ELR (cell line): Measurements from ENCODE around the gene TRIM58.

Experiments
- DNase-seq: peaks from one replicate; pipeline ENCODE4 v3.0.0-alpha.2; 2015; ENCODE audit warnings: low read depth

TRIM58 gene

GRCh38 chr1:247895163-247895637 is 38.2 kb downstream of the TRIM58 start, which contains the start of gene OR2W3:
OR2W3 (plus strand) TSS chr1:247895587; CDS start chr1:247895587, 0 bp downstream.
- DNase-seq: no peak

DNA sequence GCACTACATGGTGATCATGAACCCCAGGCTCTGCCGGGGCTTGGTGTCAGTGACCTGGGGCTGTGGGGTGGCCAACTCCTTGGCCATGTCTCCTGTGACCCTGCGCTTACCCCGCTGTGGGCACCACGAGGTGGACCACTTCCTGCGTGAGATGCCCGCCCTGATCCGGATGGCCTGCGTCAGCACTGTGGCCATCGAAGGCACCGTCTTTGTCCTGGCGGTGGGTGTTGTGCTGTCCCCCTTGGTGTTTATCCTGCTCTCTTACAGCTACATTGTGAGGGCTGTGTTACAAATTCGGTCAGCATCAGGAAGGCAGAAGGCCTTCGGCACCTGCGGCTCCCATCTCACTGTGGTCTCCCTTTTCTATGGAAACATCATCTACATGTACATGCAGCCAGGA is 39.0 kb downstream of the TRIM58 start:
- DNase-seq: no peak

GRCh38 chr1:247904122-247904521 is 47.1 kb downstream of the TRIM58 start:
- no peak for DNase-seq

GRCh38 chr1:247905181-247905580 is 48.2 kb downstream of the TRIM58 start:
- no peak for DNase-seq

- no peak for DNase-seq
Observed at GRCh38 chr1:247905910-247906503, 49.0 kb downstream of the TRIM58 start.

GRCh38 chr1:247906504-247907047 is 49.6 kb downstream of the TRIM58 start:
- peak; percentile 75 for DNase-seq

GRCh38 chr1:247908766-247909165 is 51.8 kb downstream of the TRIM58 start:
- no peak for DNase-seq

DNA sequence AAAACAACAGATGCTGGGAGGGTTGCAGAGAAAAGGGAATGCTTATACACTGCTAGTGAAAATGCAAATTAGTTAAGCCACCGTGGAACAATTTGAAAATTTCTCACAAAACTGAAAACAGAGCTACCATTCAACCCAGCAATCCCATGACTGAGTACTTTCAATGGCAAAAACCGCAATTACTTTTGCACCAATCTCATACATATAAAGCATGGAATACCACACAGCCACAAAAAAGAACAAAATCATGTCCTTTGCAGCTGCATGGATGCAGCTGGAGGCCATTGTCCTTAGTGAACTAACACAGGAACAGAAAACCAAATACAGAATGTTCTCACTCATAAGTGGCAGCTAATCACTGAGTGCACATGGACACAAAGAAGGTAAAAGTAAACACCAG is 56.8 kb downstream of the TRIM58 start:
- DNase-seq: no peak

DNA sequence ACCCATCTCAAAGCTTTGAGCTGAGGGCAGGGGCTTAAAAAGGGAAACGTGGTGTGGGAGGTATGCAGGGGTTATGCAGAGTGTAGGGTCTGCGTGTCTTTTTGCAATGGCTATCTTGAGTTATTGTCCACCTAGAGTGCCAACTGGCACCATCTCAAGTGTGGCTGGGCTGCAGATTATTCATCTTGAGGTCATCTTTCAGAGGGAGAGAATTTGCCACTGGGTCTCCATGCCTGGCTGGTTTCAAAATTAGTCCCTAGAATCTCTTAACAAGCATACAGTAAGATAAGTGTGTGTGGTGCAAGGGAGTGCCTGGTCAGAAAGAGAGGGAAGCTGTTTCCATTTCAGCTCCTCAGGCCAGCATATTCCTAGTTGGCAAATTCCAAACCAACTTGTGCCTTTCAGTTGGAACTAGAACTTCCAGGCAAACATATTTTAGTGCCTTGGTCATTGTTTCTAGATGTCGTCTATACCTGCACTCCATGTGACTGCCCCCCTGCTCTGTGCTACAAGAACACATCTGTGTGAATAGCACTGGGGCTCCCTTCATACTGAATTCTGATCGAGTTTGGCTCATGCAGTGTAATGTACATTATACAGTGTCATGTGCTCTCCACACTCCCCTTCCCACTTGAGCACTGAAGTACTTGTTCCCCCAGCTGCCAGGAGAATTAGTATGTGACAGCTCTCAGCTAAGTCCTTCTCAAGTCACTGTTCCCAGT is 58.1 kb downstream of the TRIM58 start:
- DNase-seq: no peak

GRCh38 chr1:247919952-247920351 is 63.0 kb downstream of the TRIM58 start, which contains the start of gene OR2T8:
OR2T8 (plus strand) TSS chr1:247920252; CDS start chr1:247921018, 766 bp downstream.
- no peak for DNase-seq

- DNase-seq: no peak
Observed at GRCh38 chr1:247923941-247924340, 67.0 kb downstream of the TRIM58 start.

- DNase-seq: no peak
Observed at GRCh38 chr1:247924868-247925267, 67.9 kb downstream of the TRIM58 start, which contains the start of gene OR2AJ1. OR2AJ1 (plus strand) TSS chr1:247924889; CDS start chr1:247933769, 8,880 bp downstream.
